ENCODE measurements around the gene C1QTNF2. TPM values are rescaled to one million over a fixed set of nuclear protein-coding genes. Genes with fewer than 3 reads are reported as not detected.

The C1QTNF2 gene
- total and polyA plus RNA-seq, 2 of the 4 experiments (the other 2 are of a cell fraction) = 0.72 to 1.2 TPM

DNA sequence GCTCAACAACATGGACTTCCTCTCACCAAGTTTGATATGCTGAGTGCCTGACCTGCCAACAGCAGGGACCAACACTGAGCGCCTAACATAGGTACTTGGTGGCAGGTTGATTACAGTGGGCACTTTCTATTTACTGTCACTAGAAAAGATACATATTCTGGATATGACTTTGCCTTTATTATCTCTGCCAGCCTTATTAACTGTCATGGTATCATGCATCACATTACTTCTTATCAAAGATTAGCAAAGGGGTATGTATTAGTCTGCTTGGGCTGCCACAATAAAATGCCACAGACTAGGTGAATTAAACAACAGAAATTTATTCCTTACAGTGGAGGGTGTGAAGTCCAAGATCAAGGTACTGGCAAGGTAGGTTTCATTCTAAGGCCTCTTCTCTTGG, 14.3 kb upstream of the C1QTNF2 start:
- CTCF ChIA-PET = no interaction called here
- Histone ChIP-seq H3K36me3 (ENCODE audit: control insufficient read depth, insufficient read depth, low read length) (no peaks in the 10 kb centered on the region; the same call in 1 of the 2 replicates), H2AK5ac (ENCODE audit: low read depth, low read length) (no peak overlapping the region), H3K4me1 (ENCODE audit: control insufficient read depth, insufficient read depth, low read length) (no peaks in the 10 kb centered on the region), H3K79me1 (ENCODE audit: low read depth in 1 of 2, low read length in 2 of 2) (peaks cover 0 to 5% of the 10 kb centered on the region in 2 experiments; a peak in 1 of 4 replicates), H2BK20ac (ENCODE audit: low read depth, low read length) (no peak overlapping the region), H3K27ac (ENCODE audit: insufficient read depth, low read length) (no peak overlapping the region), H3K23ac (ENCODE audit: low read depth, low read length) (no peak overlapping the region), H3K27me3 (ENCODE audit: control insufficient read depth, insufficient read depth, low read length) (no peaks in the 10 kb centered on the region; the same call in 1 of the 2 replicates), H3K14ac (replicated peaks; ENCODE audit: low read depth, low read length) (no peak overlapping the region), H2BK15ac (ENCODE audit: low read depth, low read length) (no peak overlapping the region), H3K4me3 (ENCODE audit: insufficient read depth, low read depth, low read length) (no peak overlapping the region), H2BK5ac (ENCODE audit: low read depth, low read length, poor library complexity, severe bottlenecking) (no peak overlapping the region), H3K9me1 (ENCODE audit: insufficient read depth, low read length) (no peaks in the 10 kb centered on the region), H3K4ac (ENCODE audit: low read depth, low read length) (no peak overlapping the region), H2BK120ac (ENCODE audit: low read depth, low read length) (no peak overlapping the region), H2AFZ (replicated peaks; ENCODE audit: low read length, poor library complexity) (no peak overlapping the region), H4K8ac (ENCODE audit: low read depth in 2 of 2, low read length in 2 of 2) (no peak overlapping the region), H3K4me2 (ENCODE audit: low read depth, low read length) (no peak overlapping the region), H3K18ac (ENCODE audit: low read depth, low read length) (no peak overlapping the region), H4K91ac (ENCODE audit: insufficient read depth, low read depth, low read length) (no peak overlapping the region), H4K20me1 (ENCODE audit: insufficient read depth, low read length) (no peaks in the 10 kb centered on the region), H3K9me3 (ENCODE audit: control insufficient read depth, insufficient read depth, low read length) (peaks cover 4% of the 10 kb centered on the region; the same call in 1 of the 2 replicates), H4K5ac (ENCODE audit: low read depth, low read length) (no peak overlapping the region), H3K56ac (ENCODE audit: extremely low read depth, insufficient read depth, low read length) (no peak overlapping the region), H3K9ac (ENCODE audit: low read depth, low read length) (no peak overlapping the region), H2AK9ac (replicated peaks; ENCODE audit: low read depth, low read length, poor library complexity) (no peak overlapping the region)
- no peak for ATAC-seq (ENCODE audit: low read depth)
- dilution Hi-C loops (cut with HindIII; ENCODE audit: low sequenced_read_pairs, unreplicated experiment) = no loop called here
- BruUV-seq (replicated peaks) = no TSS peak
- intact Hi-C loops (cut with micrococcal nuclease) = no loop called here
- no CpG with 5 or more reads among the region's 1 CpG for WGBS, 2 experiments (ENCODE audit: extremely low coverage in 2 of 2, insufficient read length in 1 of 2)
- no peak for DNase-seq
- TF ChIP-seq CEBPB (IDR thresholded peaks at IDR 0.05; ENCODE audit: low read depth, low read length) (no peak), MAFK (IDR thresholded peaks at IDR 0.05; ENCODE audit: low read depth, low read length) (no peak), RCOR1 (IDR thresholded peaks at IDR 0.05; ENCODE audit: insufficient replicate concordance, low read length) (no peak), CHD1 (IDR thresholded peaks at IDR 0.05; ENCODE audit: low read depth, low read length) (no peak), BHLHE40 (IDR thresholded peaks at IDR 0.05; ENCODE audit: low read depth, low read length) (no peak), FOS (IDR thresholded peaks at IDR 0.05; ENCODE audit: low read depth, low read length) (no peak), RFX5 (IDR thresholded peaks at IDR 0.05; ENCODE audit: low read depth, low read length) (no peak), MAZ (IDR thresholded peaks at IDR 0.05; ENCODE audit: borderline replicate concordance, low read depth, low read length) (no peak), MXI1 (IDR thresholded peaks at IDR 0.05; ENCODE audit: borderline replicate concordance, low read depth, low read length) (no peak), SMC3 (IDR thresholded peaks at IDR 0.05; ENCODE audit: low read depth, low read length) (no peak)
- TF ChIP-seq, protein P1, sequence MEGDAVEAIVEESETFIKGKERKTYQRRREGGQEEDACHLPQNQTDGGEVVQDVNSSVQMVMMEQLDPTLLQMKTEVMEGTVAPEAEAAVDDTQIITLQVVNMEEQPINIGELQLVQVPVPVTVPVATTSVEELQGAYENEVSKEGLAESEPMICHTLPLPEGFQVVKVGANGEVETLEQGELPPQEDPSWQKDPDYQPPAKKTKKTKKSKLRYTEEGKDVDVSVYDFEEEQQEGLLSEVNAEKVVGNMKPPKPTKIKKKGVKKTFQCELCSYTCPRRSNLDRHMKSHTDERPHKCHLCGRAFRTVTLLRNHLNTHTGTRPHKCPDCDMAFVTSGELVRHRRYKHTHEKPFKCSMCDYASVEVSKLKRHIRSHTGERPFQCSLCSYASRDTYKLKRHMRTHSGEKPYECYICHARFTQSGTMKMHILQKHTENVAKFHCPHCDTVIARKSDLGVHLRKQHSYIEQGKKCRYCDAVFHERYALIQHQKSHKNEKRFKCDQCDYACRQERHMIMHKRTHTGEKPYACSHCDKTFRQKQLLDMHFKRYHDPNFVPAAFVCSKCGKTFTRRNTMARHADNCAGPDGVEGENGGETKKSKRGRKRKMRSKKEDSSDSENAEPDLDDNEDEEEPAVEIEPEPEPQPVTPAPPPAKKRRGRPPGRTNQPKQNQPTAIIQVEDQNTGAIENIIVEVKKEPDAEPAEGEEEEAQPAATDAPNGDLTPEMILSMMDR (conservative IDR thresholded peaks at IDR 0.05; ENCODE audit: low read depth, low read length) = no peak
- POLR2A ChIA-PET (ENCODE audit: unreplicated experiment) = no interaction called here
- in situ Hi-C loops (cut with MboI; ENCODE audit: low sequenced_read_pairs) = no loop called here
